ENCODE results near the gene LIME1.

- TF ChIP-seq CTCF (IDR thresholded peaks at IDR 0.05) (no peak), POLR2A (IDR thresholded peaks at IDR 0.05) (no peak)
Observed at GRCh38 chr20:63741676-63742380, 5.4 kb downstream of the LIME1 start.
